Thyroid gland (tissue), 4 donors: ENCODE data around the gene ZNF384. TPM values are rescaled to one million over a fixed set of nuclear protein-coding genes. Genes with fewer than 3 reads are reported as not detected.
A peak's percentile ranks its signal among the peaks of the same experiment; 100 is the strongest.

Experiments
- DNase-seq, 2 donors: peaks; one replicate each; pipeline ENCODE4 v3.0.0-alpha.2; 2019
- H3K27ac ChIP-seq, 3 donors: fragments of 200-600 bp; sonication (generic); 1 replicate in 2 of 3; 2 replicates in 1 of 3; pipeline ENCODE4 v1.5.1; 2016 to 2019; ENCODE audit warnings: mild to moderate bottlenecking in 1 of 3, moderate library complexity in 1 of 3
- H3K27me3 ChIP-seq: fragments of 200-600 bp; sonication (generic); one replicate; pipeline ENCODE4 v1.5.1; 2019
- H3K36me3 ChIP-seq, 2 donors: fragments of 200-600 bp; sonication (generic); one replicate each; pipeline ENCODE4 v1.5.1; 2016 to 2019
- H3K4me1 ChIP-seq, 2 donors: fragments of 200-600 bp; sonication (generic); one replicate each; pipeline ENCODE4 v1.5.1; 2017 to 2019
- H3K4me3 ChIP-seq, 3 donors: fragments of 200-600 bp; sonication (generic); replicated peaks in 1 of 3; 1 replicate in 2 of 3; 2 replicates in 1 of 3; pipeline ENCODE4 v1.5.1; 2016; ENCODE audit warnings: mild to moderate bottlenecking in 1 of 3
- H3K9me3 ChIP-seq: fragments of 200-600 bp; sonication (generic); one replicate; pipeline ENCODE4 v1.5.1; 2017
- CTCF ChIP-seq, 6 experiments: fragments of 200-600 bp in 3 of 6; fragments of 450-650 bp in 3 of 6; sonication (generic) in 3 of 6; IDR thresholded peaks; one replicate each; pipeline ENCODE4 v1.5.1; 2016 to 2019; ENCODE audit warnings: antibody characterized with exemption in 6 of 6, mild to moderate bottlenecking in 2 of 6, inconsistent platforms in 1 of 6, moderate library complexity in 1 of 6
- POLR2A ChIP-seq, 2 donors: fragments of 450-650 bp; IDR thresholded peaks; one replicate each; pipeline ENCODE4 v1.6.1; 2017; ENCODE audit warnings: antibody characterized with exemption in 2 of 2, mild to moderate bottlenecking in 2 of 2, moderate library complexity in 1 of 2
- WGBS, 2 donors: methylation state at CpG; one replicate each; pipeline ENCODE4 v1.1.5; 2017; 5-methylcytosine and 5-hydroxymethylcytosine counted together
- intact Hi-C: fragments of 100-400 bp; cut with DNase I; formaldehyde crosslinking; loops from one replicate; pipeline ENCODE4 v1.15.1; 2023
- total RNA-seq, 4 donors: library from RNA; depleted of rRNA; stranded (reverse); fragments of >200 nt; gene quantifications; one replicate each; pipeline ENCODE4 v1.2.3, GENCODE V29; 2016

The ZNF384 gene
- total RNA-seq, 4 donors from 2014 or later: 41.9 to 72.8 (median 53.1) TPM

- H3K36me3 ChIP-seq: no peaks in the 10 kb centered on the region
- peaks cover 21 to 47% of the 10 kb centered on the region in 2 donors for H3K4me1 ChIP-seq
- no peak overlapping the region for H3K4me3 ChIP-seq
- TF ChIP-seq POLR2A (IDR thresholded peaks at IDR 0.05) (peak in 1 of 2 donors; percentile 9), CTCF (IDR thresholded peaks at IDR 0.05) (no peak)
- H3K9me3 ChIP-seq: no peaks in the 10 kb centered on the region
- peak overlapping the region; percentile 65 to 92 (median 87) for H3K27ac ChIP-seq
- intact Hi-C loops: no loop called here
- peak; percentile 66 to 77 for DNase-seq
- 60 to 66% methylated on average over 11 of the region's 11 CpGs for WGBS, 2 donors
- no peaks in the 10 kb centered on the region for H3K27me3 ChIP-seq
These were observed 49.9 kb downstream of the ZNF384 start for GRCh38 chr12:6639151-6639801.

- H3K36me3 ChIP-seq: no peaks in the 10 kb centered on the region
- peak; percentile 94 to 95 for DNase-seq
- peak in 1 of 2 donors; percentile 78 for TF ChIP-seq POLR2A (IDR thresholded peaks at IDR 0.05)
- no peak for TF ChIP-seq CTCF (IDR thresholded peaks at IDR 0.05)
- H3K27me3 ChIP-seq: no peaks in the 10 kb centered on the region
- H3K4me3 ChIP-seq: no peak overlapping the region
- intact Hi-C loops: no loop called here
- H3K9me3 ChIP-seq: no peaks in the 10 kb centered on the region
- H3K4me1 ChIP-seq: peaks cover 21 to 52% of the 10 kb centered on the region in 2 donors
- H3K27ac ChIP-seq: peak overlapping the region; percentile 65 to 92 (median 87)
- WGBS, 2 donors: 19 to 40% methylated on average over 9 of the region's 9 CpGs
These were observed 50.9 kb downstream of the ZNF384 start for GRCh38 chr12:6638305-6638704.

- Histone ChIP-seq H3K4me3 (no peak within 1 kb of the TSS), H3K36me3 (no peaks in the 10 kb centered on the region), H3K9me3 (no peaks in the 10 kb centered on the region), H3K27me3 (no peaks in the 10 kb centered on the region), H3K27ac (peak within 1 kb of the TSS; percentile 17 to 92 (median 87)), H3K4me1 (peaks cover 21 to 61% of the 10 kb centered on the region in 2 donors)
- intact Hi-C loops: no loop called here
- WGBS, 2 donors: 39 to 55% methylated on average over 14 to 16 of the region's 18 CpGs
- DNase-seq: peak; percentile 76 to 81
- TF ChIP-seq CTCF (IDR thresholded peaks at IDR 0.05): no peak
These were observed 53.2 kb downstream of the ZNF384 start, which contains the start of gene LPAR5 for GRCh38 chr12:6635856-6636531. TSS of gene LPAR5 (minus strand) at chr12:6635959. CDS start at chr12:6621248, 14,711 bp downstream.

GRCh38 chr12:6635375-6635855 lies 53.8 kb downstream of the ZNF384 start:
- TF ChIP-seq POLR2A (IDR thresholded peaks at IDR 0.05) (no peak), CTCF (IDR thresholded peaks at IDR 0.05) (no peak)
- intact Hi-C loops: no loop called here
- 73 to 75% methylated on average over 5 of the region's 5 CpGs for WGBS, 2 donors
- H3K27me3 ChIP-seq: no peaks in the 10 kb centered on the region
- no peaks in the 10 kb centered on the region for H3K9me3 ChIP-seq
- H3K36me3 ChIP-seq: no peaks in the 10 kb centered on the region
- no peak for DNase-seq
- peak overlapping the region in 1 of 3 donors; percentile 87 for H3K27ac ChIP-seq
- H3K4me3 ChIP-seq: no peak overlapping the region
- H3K4me1 ChIP-seq: peaks cover 21 to 60% of the 10 kb centered on the region in 2 donors
